NCI-H510A treated with DMSO at 0.1 percent for 48 hours (cell line): ENCODE measurements around the gene WFS1.
A peak's percentile ranks its signal among the peaks of the same experiment; 100 is the strongest.

Experiments used
- DNase-seq: peaks from one replicate; lab custom pipeline; 2025; lab: John Stamatoyannopoulos, UW

The WFS1 gene

DNA sequence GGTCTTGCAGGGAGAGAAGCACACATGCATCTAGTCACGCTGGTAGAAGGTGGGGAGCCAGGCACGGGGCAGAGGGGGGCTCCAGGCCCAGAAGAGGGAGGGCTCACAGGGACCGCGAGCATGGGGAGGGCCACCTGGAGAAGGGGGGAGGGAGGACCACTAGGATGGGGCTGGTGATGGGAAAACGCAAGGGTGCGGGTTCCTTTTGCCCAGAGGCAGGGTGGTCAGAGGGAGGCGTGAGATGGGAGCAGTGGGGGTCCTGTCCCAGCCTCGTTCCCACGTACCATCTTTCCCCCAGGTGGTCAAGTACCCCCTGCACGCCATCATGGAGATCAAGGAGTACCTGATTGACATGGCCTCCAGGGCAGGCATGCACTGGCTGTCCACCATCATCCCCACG, 30.7 kb downstream of the WFS1 start:
- DNase-seq, result no peak

GRCh38 chr4:6301051-6301731, 31.5 kb downstream of the WFS1 start:
- DNase-seq, result no peak

DNA sequence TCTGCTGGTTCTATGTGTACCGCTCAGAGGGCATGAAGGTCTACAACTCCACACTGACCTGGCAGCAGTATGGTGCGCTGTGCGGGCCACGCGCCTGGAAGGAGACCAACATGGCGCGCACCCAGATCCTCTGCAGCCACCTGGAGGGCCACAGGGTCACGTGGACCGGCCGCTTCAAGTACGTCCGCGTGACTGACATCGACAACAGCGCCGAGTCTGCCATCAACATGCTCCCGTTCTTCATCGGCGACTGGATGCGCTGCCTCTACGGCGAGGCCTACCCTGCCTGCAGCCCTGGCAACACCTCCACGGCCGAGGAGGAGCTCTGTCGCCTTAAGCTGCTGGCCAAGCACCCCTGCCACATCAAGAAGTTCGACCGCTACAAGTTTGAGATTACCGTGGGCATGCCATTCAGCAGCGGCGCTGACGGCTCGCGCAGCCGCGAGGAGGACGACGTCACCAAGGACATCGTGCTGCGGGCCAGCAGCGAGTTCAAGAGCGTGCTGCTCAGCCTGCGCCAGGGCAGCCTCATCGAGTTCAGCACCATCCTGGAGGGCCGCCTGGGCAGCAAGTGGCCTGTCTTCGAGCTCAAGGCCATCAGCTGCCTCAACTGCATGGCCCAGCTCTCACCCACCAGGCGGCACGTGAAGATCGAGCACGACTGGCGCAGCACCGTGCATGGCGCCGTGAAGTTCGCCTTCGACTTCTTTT, 32.2 kb downstream of the WFS1 start:
- DNase-seq, result no peak

- no peak for DNase-seq
Observed at GRCh38 chr4:6302869-6303268, 33.2 kb downstream of the WFS1 start.

- DNase-seq, result no peak
Observed at GRCh38 chr4:6303943-6304342, 34.3 kb downstream of the WFS1 start.

GRCh38 chr4:6306299-6306698, 36.6 kb downstream of the WFS1 start:
- DNase-seq, result no peak

DNA sequence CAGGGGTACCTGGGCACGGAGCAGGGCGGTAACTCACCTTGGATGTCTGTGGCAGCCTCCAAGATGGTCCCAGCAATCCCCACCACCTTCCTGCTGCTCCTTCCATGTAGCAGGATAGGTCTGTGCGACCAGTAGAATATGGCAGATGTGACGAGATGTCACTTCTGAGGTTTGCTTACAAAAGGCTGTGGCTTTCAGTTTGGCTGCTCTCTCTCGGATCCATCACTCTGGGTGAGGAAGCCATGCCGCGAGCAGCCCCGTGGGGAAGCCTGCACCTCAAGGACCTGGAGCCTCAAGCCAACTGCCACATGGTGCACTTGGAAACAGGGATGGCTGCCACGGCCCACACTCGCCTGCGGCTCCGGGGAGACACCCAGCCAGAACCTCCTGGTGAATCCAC, 37.6 kb downstream of the WFS1 start:
- DNase-seq, result no peak

GRCh38 chr4:6307891-6308290, 38.2 kb downstream of the WFS1 start:
- no peak for DNase-seq

DNA sequence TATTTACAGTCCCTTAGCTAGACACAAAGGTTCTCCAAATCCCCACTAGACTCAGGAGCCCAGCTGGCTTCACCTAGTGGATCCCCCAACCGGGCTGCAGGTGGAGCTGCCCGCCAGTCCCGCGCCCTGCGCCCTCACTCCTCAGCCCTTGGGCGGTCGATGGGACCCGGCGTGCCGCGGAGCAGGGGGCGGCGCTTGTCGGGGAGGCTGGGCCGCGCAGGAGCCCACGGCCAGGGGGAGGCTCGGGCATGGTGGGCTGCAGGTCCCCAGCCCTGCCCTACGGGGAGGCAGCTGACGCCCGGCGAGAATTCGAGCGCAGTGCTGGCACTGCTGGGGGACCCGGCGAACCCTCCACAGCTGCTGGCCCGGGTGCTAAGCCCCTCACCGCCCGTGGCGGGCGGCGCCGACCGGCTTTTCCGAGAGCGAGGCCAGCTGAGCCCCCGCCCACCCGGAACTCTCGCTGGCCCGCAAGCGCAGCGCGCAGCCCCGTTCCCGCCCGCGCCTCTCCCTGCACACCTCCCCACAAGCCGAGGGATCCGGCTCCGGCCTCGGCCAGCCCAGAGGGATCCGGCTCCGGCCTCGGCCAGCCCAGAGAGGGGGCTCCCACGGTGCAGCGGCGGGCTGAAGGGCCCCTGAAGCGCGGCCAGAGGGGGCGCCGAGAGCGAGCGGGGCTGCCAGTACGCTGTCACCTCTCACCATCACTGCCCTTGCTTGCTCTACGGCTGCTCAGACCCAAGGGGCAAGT, 39.4 kb downstream of the WFS1 start:
- peak; percentile 12 for DNase-seq

GRCh38 chr4:6309777-6310176, 40.1 kb downstream of the WFS1 start:
- DNase-seq, result no peak

GRCh38 chr4:6313216-6313615, 43.6 kb downstream of the WFS1 start:
- DNase-seq, result no peak

DNA sequence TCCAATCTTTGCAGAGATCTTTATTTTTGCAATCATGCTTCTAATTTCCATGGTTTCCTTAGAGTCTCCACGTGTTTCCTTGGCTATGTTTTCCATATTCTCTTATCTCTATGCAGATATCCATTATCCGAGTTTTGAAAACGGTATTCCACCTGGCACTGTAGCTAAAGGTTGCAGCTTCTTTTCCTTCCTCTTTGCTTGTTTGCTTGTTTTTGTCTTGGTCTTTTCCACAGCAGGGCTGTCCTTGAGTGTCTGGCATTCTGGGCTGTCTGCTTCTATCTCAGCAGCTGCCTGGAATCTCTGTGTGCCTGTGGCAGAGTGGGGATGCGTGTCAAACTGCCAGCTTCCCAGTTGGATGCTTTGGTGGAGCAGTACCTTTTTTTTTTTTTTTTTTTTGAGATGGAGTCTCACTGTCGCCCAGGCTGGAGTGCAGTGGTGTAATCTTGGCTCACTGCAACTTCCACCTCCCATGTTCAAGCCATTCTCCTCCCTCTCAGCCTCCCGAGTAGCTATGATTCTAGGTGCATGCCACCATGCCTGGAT, 46.9 kb downstream of the WFS1 start:
- no peak for DNase-seq

GRCh38 chr4:6318206-6318605, 48.6 kb downstream of the WFS1 start:
- no peak for DNase-seq

DNA sequence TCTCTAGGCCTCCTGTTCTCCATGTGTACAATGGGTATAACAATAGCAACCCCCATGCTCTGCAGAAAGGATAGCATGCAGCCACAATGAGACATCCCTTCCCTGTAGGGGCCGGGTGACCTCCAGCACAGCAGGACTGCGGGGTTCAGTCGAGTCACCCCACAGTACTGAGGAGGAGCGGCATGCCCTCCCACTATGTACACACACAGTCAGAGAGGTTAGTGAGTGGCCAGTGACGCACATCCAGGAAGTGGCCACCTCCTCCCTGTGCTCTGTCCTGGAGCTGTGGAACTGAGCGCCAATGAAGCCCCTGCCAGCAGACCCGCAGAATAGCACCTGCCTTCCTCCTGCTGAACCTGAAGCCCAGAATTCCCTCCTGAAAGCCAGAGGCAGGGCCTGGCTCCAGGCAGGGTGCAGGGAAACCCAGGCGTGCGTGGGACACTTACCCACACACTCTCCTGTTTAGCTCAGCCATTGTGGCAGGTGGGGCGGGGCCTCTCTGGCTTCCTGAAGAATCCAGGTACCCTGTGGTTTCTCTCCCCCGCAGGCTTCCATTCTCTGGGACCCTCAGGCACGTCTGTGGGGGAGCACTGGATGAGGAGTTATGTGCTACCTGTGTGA, 50.0 kb downstream of the WFS1 start:
- DNase-seq, result no peak

DNA sequence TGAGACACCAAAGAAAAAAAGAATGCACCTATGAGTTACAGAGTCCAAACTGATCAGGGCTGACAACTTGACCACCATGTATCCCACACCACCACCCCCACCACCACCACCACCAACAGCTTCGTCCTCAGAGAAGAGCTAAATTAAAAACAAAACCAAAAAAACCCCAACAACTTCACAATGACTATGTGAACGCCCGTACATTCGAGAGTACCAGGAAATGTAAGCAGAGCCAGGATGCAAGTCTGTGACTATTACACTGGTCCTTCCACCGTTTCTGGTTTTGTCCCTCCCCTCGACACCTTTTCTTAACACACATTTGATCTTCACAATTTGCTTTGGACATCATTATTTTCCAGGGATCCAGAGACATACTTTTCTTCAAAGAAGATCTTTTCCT, 51.0 kb downstream of the WFS1 start:
- DNase-seq, result no peak

GRCh38 chr4:6321361-6321760, 51.7 kb downstream of the WFS1 start:
- no peak for DNase-seq

- no peak for DNase-seq
Observed at GRCh38 chr4:6322067-6322760, 52.6 kb downstream of the WFS1 start.

DNA sequence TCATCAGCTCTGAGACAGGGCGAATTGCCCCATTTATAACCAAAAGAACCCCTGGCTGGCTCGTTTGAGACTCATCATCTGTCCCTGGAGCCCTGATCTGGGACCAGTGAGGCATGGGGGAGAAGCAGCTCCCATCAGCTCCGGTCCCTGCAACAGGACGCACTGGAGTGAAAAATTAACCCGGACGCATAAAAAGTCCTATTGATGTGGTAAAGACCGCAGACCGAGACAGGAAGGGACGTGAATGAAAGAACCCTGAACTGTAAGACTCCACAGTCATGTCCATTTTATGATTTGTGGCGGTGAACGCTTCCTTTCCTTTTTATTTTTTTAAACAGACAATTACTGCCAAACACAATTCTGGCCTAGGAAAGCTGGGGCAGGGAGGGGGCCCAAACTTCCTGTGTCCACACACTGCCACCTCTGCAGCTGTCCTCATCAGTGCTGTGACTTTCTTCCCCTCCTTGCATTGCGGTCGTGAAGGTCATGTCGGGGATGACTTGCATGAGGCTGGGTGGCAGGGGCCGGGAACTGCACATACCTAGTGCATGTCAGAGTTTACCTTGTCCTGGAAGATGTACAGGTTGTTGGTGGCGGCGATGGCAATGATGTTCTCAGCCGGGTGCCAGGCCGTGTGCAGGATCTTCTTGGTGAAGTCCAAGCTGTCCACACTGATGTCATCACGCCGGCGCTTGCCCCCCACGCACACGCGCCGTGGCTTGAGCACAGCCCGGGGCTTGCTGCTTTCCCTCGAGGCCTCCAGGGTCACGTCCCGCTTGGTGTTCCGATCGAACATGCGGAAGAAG, 53.3 kb downstream of the WFS1 start:
- no peak for DNase-seq

GRCh38 chr4:6324461-6324998, 54.9 kb downstream of the WFS1 start:
- DNase-seq, result no peak

DNA sequence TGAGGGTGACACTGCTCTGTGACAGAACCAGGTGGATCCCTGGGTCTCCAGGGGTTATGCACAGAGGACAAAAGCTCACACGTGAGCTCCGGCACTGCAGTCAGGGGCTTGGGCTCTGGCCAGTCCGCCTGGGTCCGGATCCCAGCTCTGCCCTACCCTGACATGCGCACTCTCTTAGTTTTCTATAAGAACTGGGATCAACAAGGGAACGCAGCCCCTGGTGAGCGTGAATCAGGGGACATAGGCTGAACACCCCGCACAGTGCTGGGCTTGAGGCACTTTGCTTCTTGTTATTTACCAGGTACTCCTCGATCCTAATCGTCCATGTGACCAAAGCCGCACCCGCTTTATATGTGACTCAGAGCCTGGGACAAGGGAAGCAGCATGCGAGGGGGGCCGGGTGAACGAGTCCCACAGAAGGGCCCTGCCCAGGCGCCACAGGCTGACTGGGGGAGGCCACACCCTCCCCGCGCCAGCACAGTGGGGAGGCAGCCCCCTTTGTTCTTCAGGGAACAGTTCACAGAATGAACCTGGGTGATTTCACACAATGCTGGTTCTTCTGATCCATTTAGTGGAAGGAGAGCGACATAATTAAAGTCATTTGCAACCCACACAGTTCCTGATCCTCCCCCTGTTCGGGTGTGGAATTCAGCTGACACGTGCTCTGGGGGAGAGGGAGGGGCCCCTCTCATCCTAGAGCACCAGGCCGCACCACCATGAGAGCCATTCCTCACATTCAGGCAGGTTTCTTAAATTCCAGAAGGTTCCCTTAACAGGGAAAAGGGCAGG, 55.5 kb downstream of the WFS1 start:
- no peak for DNase-seq
